CD4-positive, alpha-beta T cell (primary cell): Measurements from ENCODE around the gene USP25. TPM values are rescaled to one million over a fixed set of nuclear protein-coding genes. Genes with fewer than 3 reads are reported as not detected.

ENCODE experiments used
- ATAC-seq: fragments of 200-7000 bp; cut with Tn5 transposase; one replicate; pipeline ENCODE4 v1.10.0; 2022; ENCODE audit warnings: mild to moderate bottlenecking; ENCODE audit not compliant: poor library complexity
- CTCF ChIA-PET: fragments of 350-600 bp; sonication (Branson Sonifier 250); formaldehyde crosslinking; loops from one replicate; lab custom pipeline; 2021; ENCODE audit warnings: antibody characterized with exemption, inconsistent platforms; lab: Charles Lee
- POLR2A ChIA-PET: fragments of 350-600 bp; sonication (Branson Sonifier 250); formaldehyde crosslinking; loops from one replicate; lab custom pipeline; 2021; ENCODE audit warnings: antibody characterized with exemption, inconsistent platforms; lab: Charles Lee
- DNase-seq, 14 experiments: peaks; one replicate each; pipeline ENCODE4 v3.0.0-alpha.2; 2013 to 2020; ENCODE audit warnings: mixed read lengths in 2 of 14
- H3K27ac ChIP-seq, 2 donors: one replicate each; pipeline versions ENCODE4 v1.5.1 to v1.7.0; 2013; ENCODE audit warnings: low read length in 2 of 2, low read depth in 1 of 2, mild to moderate bottlenecking in 1 of 2
- H3K27me3 ChIP-seq, 2 experiments: 1 replicate in 1 of 2; 2 replicates in 1 of 2; pipeline versions ENCODE4 v1.6.1 to v1.7.0; 2013; ENCODE audit warnings: low read length in 2 of 2, control low read depth in 1 of 2, mild to moderate bottlenecking in 1 of 2, moderate library complexity in 1 of 2; ENCODE audit not compliant: insufficient read depth in 2 of 2, control insufficient read depth in 1 of 2
- H3K36me3 ChIP-seq: one replicate; pipeline ENCODE4 v1.6.1; 2013; ENCODE audit warnings: low read length, control low read depth; ENCODE audit not compliant: insufficient read depth
- H3K4me1 ChIP-seq: one replicate; pipeline ENCODE4 v1.6.1; 2013; ENCODE audit warnings: low read length, control low read depth; ENCODE audit not compliant: insufficient read depth
- H3K4me3 ChIP-seq: one replicate; pipeline ENCODE4 v1.5.1; 2013; ENCODE audit warnings: mild to moderate bottlenecking, low read length, moderate library complexity
- H3K9me3 ChIP-seq, 2 experiments: 1 replicate in 1 of 2; 2 replicates in 1 of 2; pipeline versions ENCODE4 v1.6.1 to v1.7.0; 2013; ENCODE audit warnings: low read length in 2 of 2, mild to moderate bottlenecking in 2 of 2, control low read depth in 1 of 2, moderate library complexity in 1 of 2; ENCODE audit not compliant: control insufficient read depth in 1 of 2, insufficient read depth in 1 of 2
- H3K27ac Mint-ChIP-seq: one replicate; pipeline ENCODE4 v1.8.0; 2020; ENCODE audit warnings: mixed read lengths
- H3K27me3 Mint-ChIP-seq: one replicate; pipeline ENCODE4 v1.8.0; 2021; ENCODE audit warnings: mixed read lengths
- H3K36me3 Mint-ChIP-seq: one replicate; pipeline ENCODE4 v1.8.0; 2021; ENCODE audit warnings: low read depth, mixed read lengths
- H3K4me1 Mint-ChIP-seq: one replicate; pipeline ENCODE4 v1.8.0; 2021; ENCODE audit warnings: low read depth, mixed read lengths
- H3K4me3 Mint-ChIP-seq: one replicate; pipeline ENCODE4 v1.8.0; 2020; ENCODE audit warnings: mild to moderate bottlenecking, mixed read lengths
- H3K9me3 Mint-ChIP-seq: one replicate; pipeline ENCODE4 v1.8.0; 2020; ENCODE audit warnings: mixed read lengths
- intact Hi-C, 2 experiments: fragments of 100-400 bp; cut with DNase I in 1 of 2; cut with micrococcal nuclease in 1 of 2; formaldehyde crosslinking; loops; one replicate each; pipeline versions ENCODE4 v1.15.1 to v1.9.0; 2023 to 2025; cut with DNase I, micrococcal nuclease
- total RNA-seq, 174 experiments: library from RNA in 2 of 174; stranded (reverse) in 2 of 174; gene quantifications; one replicate each; pipeline ENCODE4 v1.2.3 and lab custom pipeline; 2021 to 2026
- TF ChIP-seq, protein P1 (sequence below): fragments of 200-600 bp; IDR thresholded peaks from one replicate; pipeline ENCODE4 v1.8.0; 2022; ENCODE audit warnings: antibody characterized with exemption, mild to moderate bottlenecking

USP25 gene
- total RNA-seq, 2 experiments from 2014 or later = 45.0 to 49.2 TPM

DNA sequence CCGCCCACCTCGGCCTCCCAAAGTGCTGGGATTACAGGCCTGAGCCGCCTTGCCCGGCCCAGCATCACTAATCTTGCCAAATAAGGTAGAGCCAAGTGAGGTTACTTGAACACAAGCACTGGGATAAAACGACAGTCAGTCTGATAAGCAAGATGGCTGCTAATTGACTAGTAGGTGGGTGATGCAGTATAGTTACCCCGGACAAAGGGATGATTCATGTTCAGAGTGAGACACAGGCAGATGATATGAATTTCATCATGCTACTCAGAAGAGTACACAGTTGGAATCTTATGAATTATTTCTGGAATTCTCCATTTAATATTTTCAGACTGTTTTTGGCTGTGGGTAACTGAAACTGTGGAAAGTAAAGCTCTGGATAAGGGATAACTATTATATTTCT, 178.4 kb downstream of the USP25 start:
- no peak for DNase-seq
- CTCF ChIA-PET = no interaction called here
- no peaks in the 10 kb centered on the region for H3K4me1 Mint-ChIP-seq

DNA sequence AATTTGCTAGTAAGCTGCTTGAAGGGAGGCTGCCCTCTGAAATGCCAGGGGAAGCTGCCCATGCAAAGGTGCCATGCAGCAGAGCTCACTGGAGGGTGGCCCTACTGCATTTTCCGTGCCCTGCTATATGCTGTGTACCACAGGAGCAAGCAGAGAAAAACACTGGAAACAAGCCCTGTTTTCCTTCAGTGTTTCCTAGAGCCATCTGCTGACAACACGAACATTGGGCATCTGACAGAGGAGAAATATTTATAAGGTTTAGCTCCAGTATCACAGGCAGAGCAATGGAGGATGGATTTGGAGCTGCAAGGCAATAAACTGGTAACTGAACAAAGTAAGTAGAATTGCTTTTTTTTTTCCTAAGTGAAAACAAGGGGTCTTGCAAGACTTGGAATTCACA, 198.4 kb downstream of the USP25 start:
- H3K36me3 Mint-ChIP-seq = no peaks in the 10 kb centered on the region
- no peaks in the 10 kb centered on the region for H3K36me3 ChIP-seq
- H3K27ac ChIP-seq = no peak overlapping the region
- peaks cover 4% of the 10 kb centered on the region for H3K27me3 Mint-ChIP-seq
- intact Hi-C loops = no loop called here
- no peak for ATAC-seq
- TF ChIP-seq, protein P1, sequence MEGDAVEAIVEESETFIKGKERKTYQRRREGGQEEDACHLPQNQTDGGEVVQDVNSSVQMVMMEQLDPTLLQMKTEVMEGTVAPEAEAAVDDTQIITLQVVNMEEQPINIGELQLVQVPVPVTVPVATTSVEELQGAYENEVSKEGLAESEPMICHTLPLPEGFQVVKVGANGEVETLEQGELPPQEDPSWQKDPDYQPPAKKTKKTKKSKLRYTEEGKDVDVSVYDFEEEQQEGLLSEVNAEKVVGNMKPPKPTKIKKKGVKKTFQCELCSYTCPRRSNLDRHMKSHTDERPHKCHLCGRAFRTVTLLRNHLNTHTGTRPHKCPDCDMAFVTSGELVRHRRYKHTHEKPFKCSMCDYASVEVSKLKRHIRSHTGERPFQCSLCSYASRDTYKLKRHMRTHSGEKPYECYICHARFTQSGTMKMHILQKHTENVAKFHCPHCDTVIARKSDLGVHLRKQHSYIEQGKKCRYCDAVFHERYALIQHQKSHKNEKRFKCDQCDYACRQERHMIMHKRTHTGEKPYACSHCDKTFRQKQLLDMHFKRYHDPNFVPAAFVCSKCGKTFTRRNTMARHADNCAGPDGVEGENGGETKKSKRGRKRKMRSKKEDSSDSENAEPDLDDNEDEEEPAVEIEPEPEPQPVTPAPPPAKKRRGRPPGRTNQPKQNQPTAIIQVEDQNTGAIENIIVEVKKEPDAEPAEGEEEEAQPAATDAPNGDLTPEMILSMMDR = no peak
- no peak overlapping the region for H3K4me3 ChIP-seq
- CTCF ChIA-PET = no interaction called here
- no peak overlapping the region for H3K27ac Mint-ChIP-seq
- H3K9me3 Mint-ChIP-seq = no peaks in the 10 kb centered on the region
- no peaks in the 10 kb centered on the region for H3K27me3 ChIP-seq
- H3K4me3 Mint-ChIP-seq = no peak overlapping the region
- POLR2A ChIA-PET = no interaction called here
- no peaks in the 10 kb centered on the region for H3K9me3 ChIP-seq
- H3K4me1 ChIP-seq = no peaks in the 10 kb centered on the region
- no peaks in the 10 kb centered on the region for H3K4me1 Mint-ChIP-seq
- no peak for DNase-seq

More for the DNA sequence above, 178.4 kb downstream of the USP25 start:
- no peaks in the 10 kb centered on the region for H3K36me3 Mint-ChIP-seq
- TF ChIP-seq, protein P1 = no peak
- Histone ChIP-seq H3K9me3 (peaks cover 0 to 18% of the 10 kb centered on the region in 2 experiments), H3K4me1 (no peaks in the 10 kb centered on the region), H3K36me3 (no peaks in the 10 kb centered on the region), H3K27me3 (no peaks in the 10 kb centered on the region), H3K4me3 (no peak overlapping the region), H3K27ac (no peak overlapping the region)
- no peak for ATAC-seq
- intact Hi-C loops = no loop called here
- no peaks in the 10 kb centered on the region for H3K27me3 Mint-ChIP-seq
- POLR2A ChIA-PET = interaction anchor here (0.7 kb wide), 1 partner anchor 1252 kb away, joined by 3 read pairs; no protein-coding TSS in a partner anchor
- peaks cover 22% of the 10 kb centered on the region for H3K9me3 Mint-ChIP-seq
- H3K4me3 Mint-ChIP-seq = no peak overlapping the region
- H3K27ac Mint-ChIP-seq = no peak overlapping the region

- Mint-ChIP-seq H3K4me3 (no peak overlapping the region), H3K27ac (no peak overlapping the region)
- CTCF ChIA-PET = no interaction called here
These were observed 199.1 kb downstream of the USP25 start for GRCh38 chr21:15928686-15929425.

More at GRCh38 chr21:15928686-15929425, 199.1 kb downstream of the USP25 start:
- Mint-ChIP-seq H3K9me3 (no peaks in the 10 kb centered on the region), H3K27me3 (no peaks in the 10 kb centered on the region), H3K4me1 (no peaks in the 10 kb centered on the region), H3K36me3 (no peaks in the 10 kb centered on the region)
- Histone ChIP-seq H3K36me3 (no peaks in the 10 kb centered on the region), H3K9me3 (no peaks in the 10 kb centered on the region), H3K27me3 (no peaks in the 10 kb centered on the region), H3K27ac (no peak overlapping the region), H3K4me1 (no peaks in the 10 kb centered on the region), H3K4me3 (no peak overlapping the region)
- no peak for DNase-seq
- ATAC-seq = no peak
- intact Hi-C loops = no loop called here
- TF ChIP-seq, protein P1 = no peak
- POLR2A ChIA-PET = no interaction called here
